ENCODE data around the gene FAM83B.

FAM83B gene

GRCh38 chr6:54903884-54904283 is 57.3 kb downstream of the FAM83B start (continued):
- TF ChIP-seq, protein P1, sequence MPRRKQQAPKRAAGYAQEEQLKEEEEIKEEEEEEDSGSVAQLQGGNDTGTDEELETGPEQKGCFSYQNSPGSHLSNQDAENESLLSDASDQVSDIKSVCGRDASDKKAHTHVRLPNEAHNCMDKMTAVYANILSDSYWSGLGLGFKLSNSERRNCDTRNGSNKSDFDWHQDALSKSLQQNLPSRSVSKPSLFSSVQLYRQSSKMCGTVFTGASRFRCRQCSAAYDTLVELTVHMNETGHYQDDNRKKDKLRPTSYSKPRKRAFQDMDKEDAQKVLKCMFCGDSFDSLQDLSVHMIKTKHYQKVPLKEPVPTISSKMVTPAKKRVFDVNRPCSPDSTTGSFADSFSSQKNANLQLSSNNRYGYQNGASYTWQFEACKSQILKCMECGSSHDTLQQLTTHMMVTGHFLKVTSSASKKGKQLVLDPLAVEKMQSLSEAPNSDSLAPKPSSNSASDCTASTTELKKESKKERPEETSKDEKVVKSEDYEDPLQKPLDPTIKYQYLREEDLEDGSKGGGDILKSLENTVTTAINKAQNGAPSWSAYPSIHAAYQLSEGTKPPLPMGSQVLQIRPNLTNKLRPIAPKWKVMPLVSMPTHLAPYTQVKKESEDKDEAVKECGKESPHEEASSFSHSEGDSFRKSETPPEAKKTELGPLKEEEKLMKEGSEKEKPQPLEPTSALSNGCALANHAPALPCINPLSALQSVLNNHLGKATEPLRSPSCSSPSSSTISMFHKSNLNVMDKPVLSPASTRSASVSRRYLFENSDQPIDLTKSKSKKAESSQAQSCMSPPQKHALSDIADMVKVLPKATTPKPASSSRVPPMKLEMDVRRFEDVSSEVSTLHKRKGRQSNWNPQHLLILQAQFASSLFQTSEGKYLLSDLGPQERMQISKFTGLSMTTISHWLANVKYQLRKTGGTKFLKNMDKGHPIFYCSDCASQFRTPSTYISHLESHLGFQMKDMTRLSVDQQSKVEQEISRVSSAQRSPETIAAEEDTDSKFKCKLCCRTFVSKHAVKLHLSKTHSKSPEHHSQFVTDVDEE (CRISPR knock-in tag; IDR thresholded peaks at IDR 0.05): no peak
- TF ChIP-seq OSR1 (CRISPR knock-in tag; IDR thresholded peaks at IDR 0.05) (no peak), GLIS3 (CRISPR knock-in tag; IDR thresholded peaks at IDR 0.05) (no peak), ZNF8 (CRISPR knock-in tag; IDR thresholded peaks at IDR 0.05) (no peak), ZFP30 (CRISPR knock-in tag; IDR thresholded peaks at IDR 0.05) (no peak), ESRRG (CRISPR knock-in tag; IDR thresholded peaks at IDR 0.05) (no peak), ISL1 (CRISPR knock-in tag; IDR thresholded peaks at IDR 0.05) (no peak), PPARA (CRISPR knock-in tag; IDR thresholded peaks at IDR 0.05; ENCODE audit: borderline replicate concordance) (no peak), POU6F1 (CRISPR knock-in tag; IDR thresholded peaks at IDR 0.05; ENCODE audit: borderline replicate concordance, low read depth) (no peak), ZC3H10 (CRISPR knock-in tag; IDR thresholded peaks at IDR 0.05) (no peak), CSRNP3 (CRISPR knock-in tag; IDR thresholded peaks at IDR 0.05) (no peak), ZNF565 (CRISPR knock-in tag; conservative IDR thresholded peaks at IDR 0.05; ENCODE audit: low read depth) (no peak)

DNA sequence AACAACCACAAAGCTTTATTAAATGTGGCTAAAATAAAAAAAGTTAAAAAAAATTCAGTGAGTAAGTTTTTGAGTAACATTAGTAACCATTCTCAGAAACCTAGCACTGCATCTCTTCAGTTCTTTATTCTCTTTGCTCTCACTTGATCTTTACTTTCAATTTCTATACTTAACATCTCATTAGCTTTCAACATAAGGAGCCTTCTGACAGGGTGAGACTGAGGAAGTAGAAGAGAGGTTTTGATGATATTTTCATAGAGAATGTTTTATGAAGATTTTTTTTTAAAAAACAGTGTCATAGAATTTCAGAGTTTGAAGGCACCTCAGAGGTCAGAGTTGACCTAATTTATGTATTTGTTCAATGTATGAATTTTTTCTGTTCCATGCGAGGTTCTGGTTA is 60.8 kb downstream of the FAM83B start:
- ATAC-seq: no peak
- TF ChIP-seq, protein P1 (CRISPR knock-in tag; IDR thresholded peaks at IDR 0.05): no peak
- no peak for TF ChIP-seq ZC3H10 (CRISPR knock-in tag; IDR thresholded peaks at IDR 0.05)

DNA sequence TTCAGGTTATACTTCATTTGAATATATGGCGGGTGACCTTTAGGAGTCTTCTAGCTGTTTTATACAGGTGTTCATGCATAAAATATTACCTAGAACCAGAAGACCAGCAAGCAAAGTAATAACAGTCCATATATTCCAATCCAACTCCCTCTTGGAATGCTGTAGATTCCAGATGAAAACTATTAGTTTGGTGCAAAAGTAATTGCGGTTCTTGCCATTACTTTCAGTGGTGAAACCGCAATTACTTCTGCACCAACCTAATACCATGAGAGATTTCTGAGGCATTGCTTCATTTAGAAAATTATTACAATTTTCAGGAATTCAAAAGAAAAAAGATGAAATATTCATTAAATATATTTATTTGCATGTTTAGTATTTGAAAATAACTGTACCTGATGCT is 62.6 kb downstream of the FAM83B start:
- no peak for ATAC-seq

GRCh38 chr6:54910431-54910884 is 63.9 kb downstream of the FAM83B start:
- no peak for ATAC-seq
- TF ChIP-seq ZNF565 (CRISPR knock-in tag; conservative IDR thresholded peaks at IDR 0.05; ENCODE audit: low read depth) (no peak), PPARA (CRISPR knock-in tag; IDR thresholded peaks at IDR 0.05; ENCODE audit: borderline replicate concordance) (no peak), RARB (CRISPR knock-in tag; IDR thresholded peaks at IDR 0.05) (no peak), ZFP30 (CRISPR knock-in tag; IDR thresholded peaks at IDR 0.05) (no peak), BACH2 (CRISPR knock-in tag; IDR thresholded peaks at IDR 0.05; ENCODE audit: borderline replicate concordance) (no peak), CSDC2 (CRISPR knock-in tag; IDR thresholded peaks at IDR 0.05) (no peak), ZNF70 (CRISPR knock-in tag; IDR thresholded peaks at IDR 0.05) (no peak), ZFP3 (CRISPR knock-in tag; IDR thresholded peaks at IDR 0.05) (no peak)
- TF ChIP-seq, protein P1 (CRISPR knock-in tag; IDR thresholded peaks at IDR 0.05): no peak

More for the DNA sequence above, 62.6 kb downstream of the FAM83B start:
- TF ChIP-seq SNAI2 (CRISPR knock-in tag; IDR thresholded peaks at IDR 0.05): no peak
- TF ChIP-seq CSRNP3 (CRISPR knock-in tag; IDR thresholded peaks at IDR 0.05): no peak
- TF ChIP-seq ZNF565 (CRISPR knock-in tag; conservative IDR thresholded peaks at IDR 0.05; ENCODE audit: low read depth): no peak
- no peak for TF ChIP-seq TCF4 (CRISPR knock-in tag; IDR thresholded peaks at IDR 0.05; ENCODE audit: borderline replicate concordance)
